Cerebellar cortex (tissue), 1 donor: ENCODE results near the gene MED25.

Source experiments
- DNase-seq: peaks from one replicate; pipeline ENCODE4 v3.0.0-alpha.2; 2015; ENCODE audit warnings: low spot score

Gene MED25

DNA sequence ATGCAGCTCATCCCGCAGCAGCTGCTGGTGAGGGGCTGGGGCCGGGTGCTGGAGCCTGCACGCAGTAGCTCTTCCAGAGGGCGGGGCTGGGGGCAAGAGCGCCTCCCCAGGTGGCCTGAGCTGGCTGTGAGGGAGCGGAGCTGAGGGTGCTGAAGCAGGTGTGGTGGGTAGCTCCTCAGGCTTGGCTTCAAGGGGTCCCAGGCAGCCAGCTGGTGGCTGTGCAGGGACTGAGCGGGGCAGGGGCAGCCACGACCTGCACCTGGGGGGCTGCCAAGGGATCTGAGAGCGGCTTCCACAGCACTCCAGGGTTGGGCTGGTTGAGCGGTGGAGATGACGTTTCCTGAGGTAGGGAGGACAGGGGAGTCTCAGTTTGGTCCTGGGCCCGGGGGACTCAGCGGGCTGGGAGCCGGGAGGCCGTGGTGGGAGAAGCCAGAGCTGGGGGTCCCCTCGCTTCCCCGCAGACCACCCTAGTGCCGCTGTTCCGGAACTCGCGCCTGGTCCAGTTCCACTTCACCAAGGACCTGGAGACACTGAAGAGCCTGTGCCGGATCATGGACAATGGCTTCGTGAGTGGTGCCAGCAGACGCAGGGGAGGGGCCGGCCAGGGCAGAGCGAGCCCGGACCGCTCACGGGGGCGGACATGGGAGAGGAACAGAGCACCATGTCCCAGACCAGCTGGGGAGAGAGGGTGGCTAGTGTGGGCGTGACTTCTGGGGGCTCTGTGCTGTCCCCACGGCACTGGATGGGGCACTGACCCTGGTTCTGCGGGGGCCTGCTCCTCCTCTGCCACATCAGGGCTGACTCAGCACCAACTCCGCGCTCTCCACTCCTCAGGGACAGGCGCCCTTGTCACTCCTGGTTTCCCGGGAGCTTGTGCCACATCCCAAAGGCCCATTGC lies 40.2 kb downstream of the MED25 start:
- DNase-seq, result no peak

DNA sequence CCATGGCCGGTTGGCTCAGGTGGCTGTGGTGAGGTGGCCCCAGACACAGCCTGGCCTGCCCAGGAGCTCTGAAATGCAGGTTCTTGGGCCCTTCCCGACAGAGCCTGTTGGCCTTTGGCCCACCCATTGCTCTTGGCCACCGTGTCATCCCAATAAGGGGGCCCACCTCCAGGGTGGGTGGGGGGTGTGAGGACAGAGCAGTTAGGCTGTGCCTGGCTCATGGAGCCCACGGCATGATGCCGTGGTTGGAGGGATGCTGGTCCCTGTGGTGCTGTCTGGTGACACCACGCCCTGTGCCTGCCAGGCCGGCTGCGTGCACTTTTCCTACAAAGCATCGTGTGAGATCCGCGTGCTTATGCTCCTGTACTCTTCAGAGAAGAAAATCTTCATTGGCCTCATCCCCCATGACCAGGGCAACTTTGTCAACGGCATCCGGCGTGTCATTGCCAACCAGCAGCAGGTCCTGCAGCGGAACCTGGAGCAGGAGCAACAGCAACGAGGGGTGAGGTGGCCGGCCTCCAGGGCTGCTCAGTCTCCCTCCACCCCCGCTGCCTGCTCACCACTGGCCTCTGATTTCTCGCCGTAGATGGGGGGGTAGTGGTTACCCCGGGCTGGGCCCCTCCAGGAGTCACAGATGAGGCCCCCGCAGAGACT lies 41.7 kb downstream of the MED25 start:
- DNase-seq, result no peak

DNA sequence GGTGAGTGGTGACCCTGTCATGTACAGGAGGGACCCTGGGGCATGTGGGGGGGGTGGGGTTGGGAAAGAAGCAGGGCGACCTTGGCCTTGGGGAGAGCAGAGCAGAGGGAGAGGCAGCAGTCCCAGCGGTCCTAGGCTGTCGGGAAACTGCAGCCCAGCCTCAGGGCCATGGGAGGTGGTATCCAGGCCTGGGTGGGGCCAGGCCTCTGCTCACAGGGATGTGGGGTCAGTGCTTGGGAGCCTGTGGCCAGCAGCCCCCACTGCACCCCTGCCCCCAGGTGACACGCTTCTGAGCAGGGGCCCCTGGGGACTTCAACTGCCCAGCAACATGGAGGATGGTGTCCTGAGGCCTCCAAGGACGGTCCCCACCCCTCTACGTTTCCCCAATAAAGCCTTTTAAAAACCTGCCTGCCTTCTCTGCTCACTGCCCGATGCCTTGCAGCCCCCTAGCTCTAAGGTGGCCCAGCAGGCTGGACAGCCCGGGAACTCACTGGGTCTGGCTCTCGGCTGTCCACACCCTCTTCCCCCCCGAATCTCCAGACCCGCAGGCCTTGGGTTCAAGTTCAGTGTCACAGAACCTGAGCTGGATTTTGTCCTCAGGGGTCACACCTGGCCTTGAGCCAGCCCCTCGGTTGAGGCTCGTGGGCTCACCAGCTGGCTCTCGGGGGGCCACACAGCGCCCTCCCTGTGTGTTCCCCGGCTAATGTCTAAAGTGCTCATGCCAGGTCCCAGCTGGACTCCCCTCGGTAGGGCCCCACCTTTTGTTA lies 42.4 kb downstream of the MED25 start:
- no peak for DNase-seq

DNA sequence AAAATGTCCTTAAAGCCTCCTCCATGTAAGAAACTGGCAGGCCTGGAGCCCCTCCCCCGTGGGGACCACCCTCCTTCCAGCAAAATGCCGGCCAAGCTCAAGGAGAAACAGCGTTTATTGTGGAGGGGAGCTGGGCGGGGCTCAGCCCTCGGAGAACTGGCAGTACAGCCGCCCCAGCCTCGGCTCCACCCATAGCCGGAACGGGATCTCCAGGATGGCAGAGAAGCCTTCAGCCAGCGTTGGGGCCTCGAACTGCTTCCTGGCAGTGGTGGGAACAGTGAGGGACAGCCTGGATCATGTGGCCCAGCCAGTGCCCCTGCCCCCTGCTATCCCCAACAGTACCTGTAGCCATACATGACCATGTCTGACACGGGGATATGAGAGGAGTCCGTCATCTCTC lies 43.0 kb downstream of the MED25 start:
- peak; percentile 70 for DNase-seq

DNA sequence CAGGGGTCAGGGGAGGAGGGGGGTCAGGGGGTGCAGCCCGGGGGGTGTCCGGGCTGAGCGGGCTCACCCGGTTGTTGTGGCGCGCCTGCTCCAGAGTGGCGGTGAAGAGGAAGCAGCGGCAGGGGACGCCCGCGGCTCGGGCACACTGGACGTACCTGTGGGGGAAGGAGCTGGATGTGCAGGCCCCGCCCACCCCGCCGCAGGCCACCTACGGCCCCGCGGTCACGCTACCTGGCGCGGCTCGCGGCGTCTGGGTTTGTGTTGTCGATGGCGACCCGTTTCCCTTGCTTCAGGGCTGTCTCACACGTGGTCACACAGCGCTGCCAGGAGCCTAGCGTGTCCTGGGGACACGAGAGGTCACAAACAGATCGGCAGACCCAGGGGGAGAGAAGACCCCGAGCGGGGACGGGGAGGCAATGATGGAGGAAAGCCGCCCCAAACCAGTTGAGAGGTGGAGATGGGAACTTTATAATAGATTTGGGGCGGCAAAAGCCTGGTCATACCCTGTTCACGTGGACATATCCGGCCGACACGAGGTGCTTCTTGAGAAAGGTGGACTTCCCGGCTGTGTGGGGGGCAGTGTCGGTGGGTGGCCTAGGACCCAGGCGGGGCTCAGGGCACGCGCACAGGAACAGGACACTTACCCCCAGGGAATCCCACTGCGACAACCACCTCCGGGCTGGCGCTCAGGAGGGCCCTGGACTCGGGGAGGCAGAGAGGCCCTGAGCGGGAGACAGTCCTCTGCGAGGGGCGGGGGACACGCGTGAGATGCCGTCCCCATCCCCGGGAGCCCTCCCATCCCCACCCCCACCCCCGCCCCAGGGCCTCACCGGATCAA lies 43.7 kb downstream of the MED25 start:
- DNase-seq, result no peak

DNA sequence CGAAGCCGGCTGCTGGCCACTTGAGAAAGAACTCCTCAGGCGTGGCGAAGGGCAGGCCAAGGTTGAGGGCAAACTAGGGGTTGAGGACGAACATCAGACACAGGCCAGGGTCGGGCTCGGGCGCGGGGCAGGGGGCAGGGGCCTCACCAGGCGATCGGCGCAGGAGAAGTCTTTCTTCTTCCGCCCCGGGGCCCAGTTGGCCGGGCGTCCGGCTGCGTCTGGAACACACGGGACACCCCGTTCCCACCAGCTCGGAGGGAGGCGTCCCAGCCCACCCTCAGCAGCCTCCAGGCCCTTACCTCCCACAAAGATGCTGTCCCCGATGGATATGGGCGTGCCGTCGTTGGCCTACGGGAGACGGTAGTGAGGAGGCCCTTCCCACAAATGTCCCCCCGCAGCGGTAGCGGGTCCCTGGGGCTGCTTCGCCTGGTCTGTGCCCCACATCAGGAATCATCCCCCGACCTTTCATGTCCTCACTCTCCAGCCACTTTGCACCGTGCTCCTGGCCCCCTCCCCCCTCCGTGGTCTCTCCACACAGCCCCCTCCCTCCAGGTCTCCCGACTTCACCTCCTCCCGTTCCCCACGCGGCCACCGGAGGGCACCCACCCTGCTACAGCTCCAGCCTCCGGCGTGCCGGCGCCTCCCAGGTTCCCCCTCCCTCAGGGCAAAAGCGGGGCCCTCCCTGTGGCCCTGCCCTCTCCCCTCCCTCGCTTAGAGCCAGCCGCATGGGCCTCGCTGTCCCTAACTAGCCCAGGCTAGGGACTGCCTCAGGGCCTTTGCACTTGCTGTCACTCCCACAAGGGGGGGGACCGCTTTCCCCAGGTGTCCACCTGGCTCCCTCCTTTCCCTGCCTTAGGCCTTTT lies 44.5 kb downstream of the MED25 start:
- no peak for DNase-seq

DNA sequence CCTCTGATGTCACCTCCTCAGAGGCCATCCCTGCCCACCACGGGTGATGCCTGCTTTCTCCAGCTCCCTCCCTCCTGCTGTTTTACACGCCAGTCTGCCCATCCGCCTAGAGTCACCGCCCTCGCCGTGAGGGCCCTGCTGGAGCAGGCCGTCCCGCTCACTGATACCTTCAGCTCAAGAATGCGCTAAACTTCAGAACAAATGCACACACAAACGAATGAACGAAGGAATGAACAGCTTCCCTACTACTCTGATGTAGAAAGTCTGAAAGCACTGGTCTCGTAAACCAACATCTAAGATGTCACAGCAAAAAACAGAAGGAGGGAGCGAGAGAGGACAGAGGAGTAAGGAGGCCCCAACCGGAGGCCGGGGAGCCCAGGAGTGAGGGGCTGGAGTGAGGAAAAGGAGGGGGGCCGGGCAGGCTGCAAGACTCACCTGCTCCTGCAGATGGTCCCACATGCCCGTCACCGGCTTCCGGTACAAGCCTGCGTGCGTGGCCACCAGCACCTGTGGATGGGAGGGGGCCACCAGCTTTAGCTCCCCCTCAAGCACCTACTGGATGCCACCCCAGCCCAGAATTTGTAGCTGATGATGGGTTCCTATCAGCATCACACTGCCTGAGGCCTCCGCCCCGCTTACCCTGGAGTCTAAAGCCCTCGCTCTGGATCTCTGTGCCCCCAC lies 45.3 kb downstream of the MED25 start:
- DNase-seq, result no peak

DNA sequence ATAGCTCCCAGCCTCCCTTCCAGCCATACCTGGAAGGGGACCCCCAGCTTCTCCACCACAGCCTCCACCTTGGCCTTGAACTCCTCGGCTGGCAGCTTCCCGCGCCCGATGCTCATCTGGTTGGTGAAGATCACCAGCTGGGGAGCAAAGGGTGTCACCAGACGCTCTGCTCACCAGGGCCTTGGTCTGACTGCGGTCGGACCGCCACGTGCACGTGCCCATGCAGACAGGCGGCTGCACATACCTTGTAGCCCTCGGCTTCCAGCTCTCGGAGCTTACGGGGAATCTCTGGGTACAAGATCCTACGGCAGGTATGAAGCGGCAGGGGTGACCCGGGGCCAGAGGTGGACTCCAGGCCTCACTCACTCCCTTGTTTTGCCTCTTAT lies 45.8 kb downstream of the MED25 start:
- no peak for DNase-seq

DNA sequence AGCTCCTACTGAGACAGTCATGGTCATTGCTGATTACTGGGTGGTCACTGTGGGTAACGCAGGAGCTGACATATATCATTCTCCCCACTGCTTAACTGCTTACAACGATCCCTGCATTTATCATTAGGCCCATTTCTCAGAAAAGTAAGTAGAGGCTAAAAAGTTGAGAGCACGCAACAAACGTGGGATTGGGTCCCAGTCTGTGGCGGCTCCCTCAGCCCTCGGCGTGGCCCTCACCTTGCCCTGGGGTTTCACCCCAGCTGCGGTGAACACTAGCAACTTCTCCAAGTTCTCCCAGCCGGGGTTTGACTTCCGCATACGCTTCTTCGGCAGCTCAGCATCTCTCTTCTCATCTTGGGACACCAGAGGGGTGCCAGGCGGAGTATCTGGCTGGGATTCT lies 46.8 kb downstream of the MED25 start:
- no peak for DNase-seq

DNA sequence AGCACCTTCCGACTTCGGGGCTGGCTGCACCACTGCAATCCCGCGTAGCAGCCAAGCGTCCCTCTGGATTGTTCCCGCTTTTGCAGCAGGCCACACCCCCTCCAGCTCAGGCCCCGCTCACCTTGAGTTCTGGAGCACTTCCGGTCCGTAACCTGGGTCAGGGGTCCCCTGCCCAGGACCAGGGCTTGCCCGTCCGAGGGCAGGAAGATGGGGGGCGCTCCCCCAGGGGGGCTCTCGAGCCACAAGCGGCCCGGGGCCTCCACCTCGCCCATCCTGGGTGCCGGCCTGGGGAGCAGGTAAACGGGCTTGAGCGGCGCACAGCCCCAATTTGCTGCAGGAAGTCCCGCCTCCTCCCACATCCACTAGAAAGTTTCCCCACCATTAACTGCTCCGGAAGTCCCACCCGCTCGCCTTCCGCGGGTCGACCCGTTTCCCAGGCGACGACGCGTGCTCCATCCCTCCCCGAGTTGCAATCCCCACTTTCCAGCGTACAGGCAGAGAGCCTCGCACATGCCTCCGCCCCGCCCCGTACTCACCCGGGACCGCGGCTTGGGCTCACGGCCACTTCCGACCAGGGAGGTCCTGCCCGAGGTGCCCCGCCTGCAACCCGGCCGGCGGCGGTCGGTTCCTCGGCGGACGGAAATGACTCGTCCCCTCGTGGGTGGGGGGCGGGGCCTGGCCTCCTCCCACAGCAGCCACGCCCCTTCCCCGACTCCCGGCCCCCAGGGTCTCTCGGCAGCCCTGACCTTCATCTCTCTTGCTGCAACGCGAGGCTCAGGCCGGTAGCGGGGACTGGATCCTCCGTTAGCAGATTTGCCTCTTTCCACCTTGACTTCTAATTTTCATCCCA lies 49.1 kb downstream of the MED25 start, which contains the start of gene PNKP:
TSS of gene PNKP (minus strand) at position 644 of the 850 bp plus-strand sequence. CDS start at position 272, 372 bp downstream.
- peak; percentile 96 for DNase-seq

DNA sequence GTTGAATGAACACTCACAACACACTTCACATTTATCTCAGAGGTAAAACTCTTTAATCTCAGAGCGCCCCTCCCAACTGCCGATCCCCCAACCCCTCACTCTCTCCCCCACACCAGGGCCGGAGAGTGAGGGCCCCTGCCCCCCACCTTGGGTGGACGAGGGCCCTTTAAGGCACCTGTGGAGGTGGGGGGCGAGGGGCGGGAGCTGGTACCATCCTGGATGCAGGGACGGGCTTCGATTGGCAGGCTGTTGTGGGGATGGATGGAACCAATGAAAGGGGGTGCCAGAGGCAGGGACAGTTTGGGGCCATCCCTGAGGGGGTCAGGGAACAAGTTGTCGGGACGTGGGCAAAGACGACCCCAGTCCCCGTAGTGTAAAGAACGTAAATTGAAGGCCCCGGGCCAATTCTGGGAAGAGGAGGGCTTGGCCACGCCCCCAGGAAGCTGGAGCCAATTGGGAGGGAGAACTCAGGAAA lies 51.0 kb downstream of the MED25 start:
- no peak for DNase-seq

DNA sequence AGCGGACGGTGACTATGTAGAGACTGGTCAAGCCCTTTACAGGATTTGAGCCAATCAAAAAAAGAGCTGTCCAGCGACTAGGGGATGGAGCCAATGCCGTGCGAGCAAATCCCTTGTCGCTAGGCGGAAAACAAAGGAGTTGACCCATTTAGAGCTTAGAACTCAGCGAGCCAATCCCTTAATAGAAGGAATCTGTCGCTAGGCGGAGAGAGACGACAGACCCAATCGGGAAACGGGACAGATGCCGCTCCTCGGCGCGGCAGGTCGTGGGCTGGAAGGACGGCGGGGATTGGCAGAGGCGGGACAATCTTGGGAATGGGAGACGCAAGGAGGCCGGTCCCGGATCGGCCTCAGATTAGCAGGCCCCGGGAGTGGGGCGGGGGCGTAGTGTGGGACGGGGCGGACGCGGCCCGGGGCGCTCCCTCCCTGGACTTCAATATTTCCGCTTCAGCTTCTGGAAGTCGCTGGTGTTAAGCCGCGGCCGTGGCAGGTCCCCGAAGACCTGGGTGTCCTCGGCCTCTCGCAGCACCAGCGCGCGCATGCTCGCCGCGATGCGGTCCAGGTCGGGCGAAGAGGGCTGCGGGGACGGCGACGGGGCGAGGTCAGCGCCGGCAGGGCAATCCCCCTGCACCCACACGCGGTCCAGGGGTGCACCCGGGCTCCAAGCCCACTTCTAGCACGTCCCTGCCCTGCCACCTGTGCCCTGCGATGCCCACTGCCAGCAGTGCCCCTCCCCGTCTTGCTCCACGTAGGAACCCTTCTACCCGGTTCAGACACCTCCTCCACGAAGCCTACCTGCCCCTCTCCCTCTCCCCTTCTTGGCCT lies 51.6 kb downstream of the MED25 start:
- DNase-seq, result peak; percentile 100

DNA sequence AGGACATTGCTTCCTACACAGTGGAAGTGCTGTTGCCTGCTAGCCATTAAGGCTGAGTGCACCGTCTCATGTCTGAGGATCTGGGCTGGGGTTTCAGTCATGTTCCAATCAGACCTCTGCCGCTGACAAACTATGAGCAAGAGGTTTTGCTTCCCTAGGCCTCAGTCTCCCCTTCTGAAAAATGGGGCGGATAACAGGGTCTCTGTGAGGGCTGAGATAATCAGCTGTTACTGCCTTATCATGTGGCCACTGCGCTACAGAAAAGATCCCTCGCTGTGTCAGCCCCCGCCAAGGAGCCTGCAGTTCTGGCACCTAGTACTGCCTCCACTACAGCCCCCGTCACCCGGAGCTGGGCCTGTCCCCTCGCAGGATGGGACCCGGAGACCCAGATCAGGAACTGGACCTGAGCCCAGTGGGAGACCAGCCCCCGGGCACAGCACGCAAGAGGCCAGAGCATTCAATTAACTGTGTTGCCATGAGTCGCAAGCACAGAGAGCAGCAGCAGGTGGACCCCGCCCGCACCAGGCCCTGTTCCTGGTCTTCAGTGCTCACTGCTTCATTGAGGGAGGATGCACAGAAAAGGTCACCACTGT lies 52.3 kb downstream of the MED25 start:
- no peak for DNase-seq

DNA sequence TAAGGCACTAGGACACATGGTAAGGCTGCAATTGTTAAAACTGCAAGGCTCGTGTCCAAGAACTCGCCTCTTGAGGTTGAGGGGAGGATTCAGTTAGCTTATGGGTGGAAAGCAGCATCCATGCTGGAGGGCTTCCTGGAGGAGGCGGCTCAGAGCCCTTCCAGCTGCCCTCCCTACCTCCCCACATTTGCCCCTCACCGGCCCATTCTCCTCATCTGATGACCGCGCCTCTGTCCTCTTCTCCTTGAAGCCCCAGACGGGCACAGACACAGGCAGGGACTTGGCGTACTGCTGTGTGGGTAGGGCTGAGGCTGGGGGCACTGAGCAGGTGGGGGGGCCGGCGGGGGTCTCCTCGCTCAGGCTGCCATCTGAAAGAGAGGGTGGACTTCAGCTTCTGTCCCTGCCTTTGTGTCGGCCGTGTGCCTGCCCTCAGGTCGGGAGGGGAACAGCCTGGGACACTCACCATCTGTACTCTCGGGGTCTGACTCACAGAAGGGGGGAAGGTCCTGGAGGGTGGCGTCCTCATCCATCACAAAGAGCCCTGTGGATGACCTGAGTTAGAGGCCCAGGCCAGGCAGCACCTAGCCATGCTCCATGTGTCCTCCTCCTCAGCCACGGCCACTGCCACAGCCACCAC lies 53.4 kb downstream of the MED25 start:
- no peak for DNase-seq

DNA sequence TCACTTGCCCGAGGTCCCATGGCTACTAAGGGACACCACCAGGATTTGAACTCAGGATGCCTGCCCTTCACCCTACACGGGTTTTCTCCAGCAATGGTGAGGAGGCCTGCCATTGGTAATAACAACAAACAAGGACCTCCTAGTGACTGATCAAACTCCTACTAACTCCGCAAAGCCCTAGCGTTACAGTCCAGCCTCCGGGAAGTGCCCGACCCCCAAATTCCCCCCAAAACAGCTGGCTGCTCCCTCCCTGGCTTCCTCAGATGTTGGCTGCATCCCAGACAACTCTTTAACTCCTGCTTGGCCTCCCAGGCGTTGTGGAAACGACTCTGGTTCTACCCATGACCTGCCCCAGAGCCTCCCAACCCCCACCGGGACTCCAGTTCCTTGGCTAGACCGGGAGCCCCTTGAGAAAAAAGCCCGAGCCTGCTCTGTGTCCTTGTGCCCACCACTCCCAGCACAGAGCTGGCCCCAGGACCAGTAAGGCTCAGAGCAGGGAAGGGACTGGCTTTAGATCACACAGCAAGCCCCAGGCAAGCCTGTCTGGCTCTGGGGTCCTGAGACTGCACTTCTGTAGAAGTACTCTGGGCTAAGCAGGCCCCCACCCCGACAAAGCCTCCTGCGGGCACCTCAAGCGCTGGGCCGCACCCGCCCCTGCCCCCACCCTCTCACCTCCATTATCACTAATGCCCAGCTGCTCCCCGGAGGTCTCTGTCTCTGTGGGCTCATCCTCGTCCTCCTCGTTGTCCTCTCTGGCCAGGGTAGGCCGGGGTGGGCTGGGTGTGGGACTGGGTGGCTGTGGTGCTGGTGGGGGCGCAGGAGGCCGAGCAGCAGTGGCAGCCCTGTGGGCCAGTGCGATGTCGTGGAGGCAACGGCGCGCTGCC lies 54.4 kb downstream of the MED25 start:
- DNase-seq, result no peak

DNA sequence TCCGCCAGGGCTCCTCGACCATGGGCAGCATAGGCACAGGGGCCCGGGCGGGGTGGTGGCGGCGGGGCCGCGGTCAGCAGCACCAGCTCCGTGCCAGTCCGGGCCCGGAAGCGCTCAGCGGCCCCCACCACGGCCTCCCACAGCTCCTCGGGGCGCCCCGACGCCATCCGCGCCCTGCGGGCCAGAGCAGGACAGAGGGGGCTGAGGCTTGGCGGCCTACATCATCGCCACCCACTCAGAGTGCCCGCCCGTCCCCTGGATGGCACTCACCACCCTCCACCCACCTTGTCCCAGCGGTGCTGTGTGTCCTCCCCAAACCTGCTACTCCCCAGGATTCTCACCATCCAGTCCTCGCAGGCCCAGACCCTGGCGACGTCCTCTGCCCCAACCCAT lies 55.0 kb downstream of the MED25 start:
- DNase-seq, result no peak
